K562 (cell line): ENCODE data around the gene PRPF18. TPM values are rescaled to one million over a fixed set of nuclear protein-coding genes. Genes with fewer than 3 reads are reported as not detected.

Experiments used
- ATAC-seq: fragments of 200-7000 bp; cut with Tn5 transposase; 3 replicates; pipeline ENCODE4 v1.9.1; 2020; ENCODE audit warnings: moderate library complexity
- BruUV-seq: library from RNA; stranded (reverse); fragments of 400-500 nt; replicated peaks from 2 replicates; lab custom pipeline; 2021; lab: Mats Ljungman, UMichigan
- CTCF ChIA-PET: fragments of 300-600 bp; formaldehyde crosslinking; extraction: SDS; loops from one replicate; lab custom pipeline; 2021; ENCODE audit warnings: low intra/inter-chr PET ratio; lab: Yijun Ruan, JAX
- POLR2A ChIA-PET: fragments of 300-600, 350-650 bp; sonication (Branson Sonifier 250); formaldehyde crosslinking; extraction: SDS; loops from one replicate; lab custom pipeline; 2021; ENCODE audit warnings: antibody characterized with exemption, inconsistent platforms; lab: Yijun Ruan, JAX
- DNase-seq, 4 experiments: peaks; one replicate each; pipeline versions ENCODE4 v3.0.0 to v3.0.0-alpha.2; 2011 to 2018; ENCODE audit warnings: low spot score in 3 of 4, mixed read lengths in 3 of 4; ENCODE audit errors: extremely low read depth in 1 of 4
- FAIRE-seq: peaks from 2 replicates; lab custom pipeline; 2011; peaks lifted over from hg19 to GRCh38; lab: Jason Lieb, UNC
- H2AFZ ChIP-seq: 2 replicates; pipeline ENCODE4 v1.6.0; 2011; ENCODE audit warnings: low read depth, low read length, control low read depth, inconsistent platforms
- H3K27ac ChIP-seq: fragments of 200-600 bp; 3 replicates; pipeline ENCODE4 v1.8.0; 2011; ENCODE audit warnings: low read depth, mild to moderate bottlenecking, control low read depth, inconsistent platforms, low read length, moderate library complexity, mixed read lengths; ENCODE audit errors: extremely low read depth
- H3K27me3 ChIP-seq, 2 experiments: fragments of 300-600 bp in 1 of 2; 2 replicates in 1 of 2; 3 replicates in 1 of 2; pipeline versions ENCODE4 v1.6.0 to v1.8.0; 2011; ENCODE audit warnings: inconsistent platforms in 2 of 2, low read length in 2 of 2, mild to moderate bottlenecking in 1 of 2, mixed read lengths in 1 of 2, moderate library complexity in 1 of 2; ENCODE audit not compliant: control insufficient read depth in 2 of 2, insufficient read depth in 2 of 2
- H3K36me3 ChIP-seq: fragments of 300-600 bp; 3 replicates; pipeline ENCODE4 v1.8.0; 2011; ENCODE audit warnings: mild to moderate bottlenecking, low read length, inconsistent platforms; ENCODE audit not compliant: control insufficient read depth, insufficient read depth
- H3K4me1 ChIP-seq, 2 experiments: fragments of 200-600 bp in 1 of 2; replicated peaks in 1 of 2; 2 replicates in 1 of 2; 3 replicates in 1 of 2; pipeline versions ENCODE4 v1.5.1 to v1.8.0; 2011; ENCODE audit warnings: inconsistent platforms in 2 of 2, low read length in 2 of 2, mild to moderate bottlenecking in 1 of 2, mixed read lengths in 1 of 2, moderate library complexity in 1 of 2; ENCODE audit not compliant: control insufficient read depth in 2 of 2, insufficient read depth in 2 of 2
- H3K4me2 ChIP-seq: 2 replicates; pipeline ENCODE4 v1.6.1; 2011; ENCODE audit warnings: low read length, control low read depth, inconsistent platforms, mixed read lengths; ENCODE audit not compliant: insufficient read depth
- H3K4me3 ChIP-seq: fragments of 200-600 bp; sonication (generic), shearing (Covaris generic); 2 replicates; pipeline ENCODE4 v1.5.1; 2016; ENCODE audit warnings: control low read depth, inconsistent platforms
- H3K79me2 ChIP-seq: fragments of 200-600 bp; 3 replicates; pipeline ENCODE4 v1.8.0; 2011; ENCODE audit warnings: low read length, inconsistent platforms; ENCODE audit not compliant: control insufficient read depth, insufficient read depth
- H3K9ac ChIP-seq, 2 experiments: 2 replicates each; pipeline versions ENCODE4 v1.6.0 to v1.6.1; 2011; ENCODE audit warnings: low read depth in 2 of 2, low read length in 2 of 2, control low read depth in 1 of 2, inconsistent platforms in 1 of 2, mild to moderate bottlenecking in 1 of 2, mixed read lengths in 1 of 2; ENCODE audit not compliant: insufficient read depth in 1 of 2
- H3K9me1 ChIP-seq: one replicate; pipeline ENCODE4 v1.6.0; 2011; ENCODE audit warnings: inconsistent platforms, mild to moderate bottlenecking, low read length, moderate library complexity; ENCODE audit not compliant: control insufficient read depth, insufficient read depth
- H3K9me3 ChIP-seq: replicated peaks from 2 replicates; pipeline ENCODE4 v1.5.1; 2011; ENCODE audit warnings: low read depth, low read length, inconsistent platforms; ENCODE audit not compliant: control insufficient read depth, insufficient read depth
- H4K20me1 ChIP-seq: replicated peaks from 2 replicates; pipeline ENCODE4 v1.6.1; 2011; ENCODE audit warnings: low read length, inconsistent platforms, mixed read lengths; ENCODE audit not compliant: control insufficient read depth, insufficient read depth
- EP300 ChIP-seq: IDR thresholded peaks from 2 replicates; pipeline ENCODE4 v1.6.1; 2012; ENCODE audit warnings: low read length, improper control_type of control experiment
- IFI16 ChIP-seq: fragments of 250-450 bp; sonication (Bioruptor Pico); IDR thresholded peaks from 2 replicates; pipeline ENCODE4 v2.1.2; 2022; ENCODE audit warnings: mild to moderate bottlenecking, inconsistent platforms
- NR3C1 ChIP-seq: sonication (generic); formaldehyde crosslinking; IDR thresholded peaks from 2 replicates; pipeline ENCODE4 v1.8.1; 2022; ENCODE audit warnings: missing genetic modification reagents
- SRSF7 ChIP-seq: fragments of 200-400 bp; formaldehyde crosslinking; optimal IDR thresholded peaks from 2 replicates; pipeline ENCODE3; 2017; ENCODE audit warnings: mild to moderate bottlenecking, low read depth, low read length
- SRSF9 ChIP-seq: fragments of 200-400 bp; formaldehyde crosslinking; IDR thresholded peaks from 2 replicates; pipeline ENCODE4 v1.6.1; 2017; ENCODE audit warnings: low read depth, low read length, borderline replicate concordance
- ZFX ChIP-seq: sonication (generic); formaldehyde crosslinking; IDR thresholded peaks from 2 replicates; pipeline ENCODE4 v1.8.0; 2022; ENCODE audit warnings: mild to moderate bottlenecking, missing genetic modification reagents, moderate library complexity
- ZNF511 ChIP-seq: sonication (generic); formaldehyde crosslinking; IDR thresholded peaks from 2 replicates; pipeline ENCODE4 v1.8.0; 2022; ENCODE audit warnings: mild to moderate bottlenecking, missing genetic modification reagents
- ZNF609 ChIP-seq: sonication (generic); formaldehyde crosslinking; IDR thresholded peaks from 2 replicates; pipeline ENCODE4 v1.8.1; 2023; ENCODE audit warnings: missing genetic modification reagents, mild to moderate bottlenecking, borderline replicate concordance
- WGBS: fragments of 100-300 bp; shearing (Covaris generic); methylation state at CpG from one replicate; pipeline ENCODE4 v1.1.6; 2016; ENCODE audit warnings: low coverage, mixed read lengths; ENCODE audit not compliant: insufficient coverage; ENCODE audit errors: missing lambda C conversion rate; 5-methylcytosine and 5-hydroxymethylcytosine counted together
- in situ Hi-C: fragments of 300-500 bp; cut with MboI; formaldehyde crosslinking; loops from 4 replicates; pipeline ENCODE4 v1.15.0; 2018; ENCODE audit warnings: inconsistent platforms, mixed read lengths
- intact Hi-C: fragments of 100-400 bp; cut with micrococcal nuclease; formaldehyde crosslinking; loops from 2 replicates; pipeline ENCODE4 v1.14.2; 2022
- polyA plus RNA-seq, 8 experiments: library from polyadenylated mRNA; depleted of rRNA in 4 of 8; stranded (reverse) in 5 of 8; unstranded in 3 of 8; fragments of >200 nt; fragmentation: Nextera tagmentation in 2 of 8; fragmentation: Illumina TruSeq in 1 of 8; extraction: Ambion mirVana in 2 of 8; extraction: Trizol in 1 of 8; gene quantifications; 2 replicates each; pipeline versions ENCODE4 v1.2.1 to v1.2.3, GENCODE V29; 2011 to 2014; ENCODE audit warnings: inconsistent platforms in 1 of 8, missing spikeins in 1 of 8
- total RNA-seq, 7 experiments: library from RNA; depleted of rRNA in 6 of 7; stranded (reverse); fragments of >200 nt in 6 of 7; fragmentation: Illumina TruSeq in 2 of 7; extraction: Trizol in 2 of 7; gene quantifications; 2 replicates each; pipeline versions ENCODE4 v1.2.1 to v1.2.3, GENCODE V29; 2011 to 2021; ENCODE audit warnings: low replicate concordance in 1 of 7
- TF ChIP-seq, protein P1 (sequence below): fragments of 250-450 bp; sonication (Bioruptor Pico); IDR thresholded peaks from 2 replicates; pipeline ENCODE4 v1.4.0; 2020
- TF ChIP-seq, protein P2 (sequence below): sonication (generic); formaldehyde crosslinking; IDR thresholded peaks from 2 replicates; pipeline ENCODE4 v1.8.0; 2022; ENCODE audit warnings: missing genetic modification reagents, mild to moderate bottlenecking, moderate library complexity, borderline replicate concordance

Gene PRPF18
- total and polyA plus RNA-seq, 9 of the 15 experiments (the other 6 are each of a cell fraction or from before 2014, with no cell fraction given) = 14.0 to 30.6 (median 23.1) TPM

DNA sequence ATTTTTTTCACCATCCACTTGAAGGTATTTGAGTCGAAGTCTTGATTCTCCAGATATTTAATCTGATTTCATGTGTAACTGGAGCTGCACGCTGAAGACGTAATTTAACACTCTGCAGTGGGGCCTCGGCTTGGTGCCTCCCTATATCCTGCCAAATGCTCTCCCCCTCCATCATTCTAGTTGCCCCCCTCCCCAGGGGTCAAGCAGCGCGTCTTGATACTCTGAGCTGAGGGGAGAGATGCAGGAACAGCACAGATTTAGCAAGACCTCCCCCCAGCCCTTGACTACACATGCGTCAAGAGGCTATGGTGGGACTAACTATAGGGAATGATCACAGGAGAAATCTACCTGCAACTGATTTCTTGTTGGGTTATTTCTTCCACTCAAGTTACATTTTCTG lies 85.8 kb downstream of the PRPF18 start:
- no peaks in the 10 kb centered on the region; the same call in 2 of the 3 replicates for H3K36me3 ChIP-seq
- H2AFZ ChIP-seq = no peak overlapping the region
- no peak overlapping the region for H3K27ac ChIP-seq
- no TSS peak for BruUV-seq
- ChIA-PET POLR2A (no interaction called here), CTCF (no interaction called here)
- in situ Hi-C loops (no loop called here), intact Hi-C loops (no loop called here)
- no peak for ATAC-seq
- H3K79me2 ChIP-seq = no peaks in the 10 kb centered on the region
- no peaks in the 10 kb centered on the region for H3K9me3 ChIP-seq
- H3K9ac ChIP-seq = no peak overlapping the region
- no peak overlapping the region for H3K4me2 ChIP-seq
- no peaks in the 10 kb centered on the region; a peak in 1 of 5 replicates for H3K27me3 ChIP-seq
- no peaks in the 10 kb centered on the region for H3K9me1 ChIP-seq
- 27% methylated on average over 7 of the region's 7 CpGs for WGBS
- no peak for FAIRE-seq
- DNase-seq = no peak
- TF ChIP-seq, protein P1, sequence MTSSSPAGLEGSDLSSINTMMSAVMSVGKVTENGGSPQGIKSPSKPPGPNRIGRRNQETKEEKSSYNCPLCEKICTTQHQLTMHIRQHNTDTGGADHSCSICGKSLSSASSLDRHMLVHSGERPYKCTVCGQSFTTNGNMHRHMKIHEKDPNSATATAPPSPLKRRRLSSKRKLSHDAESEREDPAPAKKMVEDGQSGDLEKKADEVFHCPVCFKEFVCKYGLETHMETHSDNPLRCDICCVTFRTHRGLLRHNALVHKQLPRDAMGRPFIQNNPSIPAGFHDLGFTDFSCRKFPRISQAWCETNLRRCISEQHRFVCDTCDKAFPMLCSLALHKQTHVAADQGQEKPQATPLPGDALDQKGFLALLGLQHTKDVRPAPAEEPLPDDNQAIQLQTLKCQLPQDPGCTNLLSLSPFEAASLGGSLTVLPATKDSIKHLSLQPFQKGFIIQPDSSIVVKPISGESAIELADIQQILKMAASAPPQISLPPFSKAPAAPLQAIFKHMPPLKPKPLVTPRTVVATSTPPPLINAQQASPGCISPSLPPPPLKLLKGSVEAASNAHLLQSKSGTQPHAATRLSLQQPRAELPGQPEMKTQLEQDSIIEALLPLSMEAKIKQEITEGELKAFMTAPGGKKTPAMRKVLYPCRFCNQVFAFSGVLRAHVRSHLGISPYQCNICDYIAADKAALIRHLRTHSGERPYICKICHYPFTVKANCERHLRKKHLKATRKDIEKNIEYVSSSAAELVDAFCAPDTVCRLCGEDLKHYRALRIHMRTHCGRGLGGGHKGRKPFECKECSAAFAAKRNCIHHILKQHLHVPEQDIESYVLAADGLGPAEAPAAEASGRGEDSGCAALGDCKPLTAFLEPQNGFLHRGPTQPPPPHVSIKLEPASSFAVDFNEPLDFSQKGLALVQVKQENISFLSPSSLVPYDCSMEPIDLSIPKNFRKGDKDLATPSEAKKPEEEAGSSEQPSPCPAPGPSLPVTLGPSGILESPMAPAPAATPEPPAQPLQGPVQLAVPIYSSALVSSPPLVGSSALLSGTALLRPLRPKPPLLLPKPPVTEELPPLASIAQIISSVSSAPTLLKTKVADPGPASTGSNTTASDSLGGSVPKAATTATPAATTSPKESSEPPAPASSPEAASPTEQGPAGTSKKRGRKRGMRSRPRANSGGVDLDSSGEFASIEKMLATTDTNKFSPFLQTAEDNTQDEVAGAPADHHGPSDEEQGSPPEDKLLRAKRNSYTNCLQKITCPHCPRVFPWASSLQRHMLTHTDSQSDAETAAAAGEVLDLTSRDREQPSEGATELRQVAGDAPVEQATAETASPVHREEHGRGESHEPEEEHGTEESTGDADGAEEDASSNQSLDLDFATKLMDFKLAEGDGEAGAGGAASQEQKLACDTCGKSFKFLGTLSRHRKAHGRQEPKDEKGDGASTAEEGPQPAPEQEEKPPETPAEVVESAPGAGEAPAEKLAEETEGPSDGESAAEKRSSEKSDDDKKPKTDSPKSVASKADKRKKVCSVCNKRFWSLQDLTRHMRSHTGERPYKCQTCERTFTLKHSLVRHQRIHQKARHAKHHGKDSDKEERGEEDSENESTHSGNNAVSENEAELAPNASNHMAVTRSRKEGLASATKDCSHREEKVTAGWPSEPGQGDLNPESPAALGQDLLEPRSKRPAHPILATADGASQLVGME (CRISPR knock-in tag) = no peak
- TF ChIP-seq, protein P2, sequence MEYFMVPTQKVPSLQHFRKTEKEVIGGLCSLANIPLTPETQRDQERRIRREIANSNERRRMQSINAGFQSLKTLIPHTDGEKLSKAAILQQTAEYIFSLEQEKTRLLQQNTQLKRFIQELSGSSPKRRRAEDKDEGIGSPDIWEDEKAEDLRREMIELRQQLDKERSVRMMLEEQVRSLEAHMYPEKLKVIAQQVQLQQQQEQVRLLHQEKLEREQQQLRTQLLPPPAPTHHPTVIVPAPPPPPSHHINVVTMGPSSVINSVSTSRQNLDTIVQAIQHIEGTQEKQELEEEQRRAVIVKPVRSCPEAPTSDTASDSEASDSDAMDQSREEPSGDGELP (CRISPR knock-in tag) = no peak
- TF ChIP-seq EP300 = no peak
- TF ChIP-seq IFI16 (CRISPR knock-in tag) = no peak
- no peak for TF ChIP-seq ZNF511
- no peak for TF ChIP-seq ZNF609 (CRISPR knock-in tag)
- TF ChIP-seq SRSF9 = no peak
- TF ChIP-seq SRSF7 = no peak
- no peak for TF ChIP-seq NR3C1
- TF ChIP-seq ZFX (CRISPR knock-in tag) = no peak
- H3K4me3 ChIP-seq = no peak overlapping the region
- 0 out of 2 replicates have a peak, but pooled peaks cover 6% of the 10 kb centered on the region for H4K20me1 ChIP-seq
- H3K4me1 ChIP-seq = no peaks in the 10 kb centered on the region
